NOMO-1 (cell line): ENCODE measurements around the gene GAB1.
A peak's percentile ranks its signal among the peaks of the same experiment; 100 is the strongest.

Experiments used
- DNase-seq, 2 experiments: peaks; one replicate each; lab custom pipeline; 2025; ENCODE audit not compliant: unreplicated experiment in 2 of 2; lab: John Stamatoyannopoulos, UW

The GAB1 gene

DNA sequence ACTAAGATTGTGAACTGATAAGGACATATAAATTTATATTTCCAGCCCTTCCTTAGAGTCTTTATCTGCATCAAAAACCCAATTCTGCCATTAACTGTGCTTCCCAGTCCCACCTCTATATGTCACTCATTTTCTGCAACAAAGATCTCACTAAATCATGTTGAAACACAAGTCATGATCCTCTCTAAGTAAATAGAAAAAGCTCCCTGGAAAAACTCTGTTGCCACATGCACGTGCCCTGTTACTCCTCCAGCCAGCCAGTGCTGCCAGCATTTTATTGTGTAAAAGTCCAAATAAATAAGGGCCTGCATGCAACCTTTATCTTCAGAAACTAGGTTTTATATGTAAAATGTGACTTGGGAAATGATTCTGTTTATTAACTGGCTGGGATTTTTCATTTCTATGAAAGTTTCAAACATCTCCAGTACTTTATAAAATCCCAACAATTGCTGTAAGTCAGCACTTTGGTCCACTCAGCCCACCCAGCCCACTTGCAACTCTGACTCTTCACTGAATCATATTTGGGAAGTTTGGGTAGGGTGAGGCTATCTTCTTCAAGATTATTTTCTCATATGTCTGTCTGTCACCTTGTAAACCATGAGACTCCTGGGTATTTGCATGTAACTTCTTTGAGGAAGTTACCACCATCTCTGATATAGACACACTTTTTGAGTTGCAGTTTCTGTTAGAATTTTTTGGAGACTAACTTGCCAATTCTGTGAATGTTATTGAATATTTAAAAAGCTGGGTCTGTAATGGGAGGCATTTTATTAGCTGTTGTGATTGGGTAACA, 136.9 kb downstream of the GAB1 start:
- DNase-seq: no peak

DNA sequence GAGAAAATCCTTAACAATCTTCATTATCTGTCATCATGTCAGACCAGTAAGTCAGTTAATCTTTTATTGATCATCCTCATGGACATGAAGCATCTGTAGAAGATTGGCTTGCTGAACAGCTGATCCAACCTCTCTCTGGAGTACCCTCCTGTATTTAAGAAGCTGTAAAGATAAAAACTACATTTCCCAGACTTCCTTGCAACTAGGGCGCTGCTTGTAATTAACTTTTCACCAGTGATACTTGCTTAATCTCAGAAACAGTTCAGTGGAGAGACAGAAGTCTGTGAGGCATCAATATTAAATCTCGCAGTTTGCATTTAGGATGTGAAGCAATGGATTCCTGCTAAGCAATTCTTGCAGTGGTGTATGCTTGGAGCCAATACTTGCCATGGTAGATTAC, 140.8 kb downstream of the GAB1 start:
- no peak for DNase-seq

DNA sequence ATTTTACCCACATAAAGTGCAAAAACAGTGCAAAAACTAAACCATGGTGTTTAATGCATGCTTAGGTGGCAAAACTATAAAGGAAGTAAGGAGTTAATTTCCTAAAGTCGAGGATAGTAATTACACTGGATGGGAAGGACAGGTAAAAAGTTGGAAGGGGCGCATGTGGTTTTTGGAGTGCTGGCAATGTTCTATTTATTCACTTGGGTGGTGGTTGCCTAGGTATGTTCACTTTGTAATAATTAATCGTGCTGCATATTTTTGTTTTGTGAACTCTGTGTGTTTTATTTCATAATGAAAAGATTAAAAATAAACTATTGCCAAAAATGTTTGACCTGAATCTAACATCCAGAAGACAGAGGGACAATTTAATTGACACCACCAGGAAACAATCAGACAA, 144.7 kb downstream of the GAB1 start:
- DNase-seq: no peak

DNA sequence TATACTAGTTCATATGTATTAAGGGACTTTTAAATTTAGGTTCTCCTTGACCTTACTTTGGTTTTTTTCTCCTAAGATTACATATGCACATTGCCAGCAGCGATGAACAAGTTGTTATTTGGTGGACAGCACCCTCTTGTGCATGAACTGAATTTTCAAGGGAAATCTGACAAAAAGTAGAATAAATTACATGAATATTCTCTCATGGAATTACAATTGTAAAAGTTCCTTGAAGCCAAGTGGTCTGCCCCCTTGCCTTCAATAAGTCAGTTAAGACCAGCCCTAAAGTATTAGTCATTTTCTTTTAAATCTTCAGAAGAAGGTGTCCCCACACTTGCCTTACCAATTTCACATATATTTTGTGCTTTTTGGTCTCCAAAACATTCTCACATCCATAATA, 146.2 kb downstream of the GAB1 start:
- peak in 1 of 2 experiments; percentile 55 for DNase-seq

DNA sequence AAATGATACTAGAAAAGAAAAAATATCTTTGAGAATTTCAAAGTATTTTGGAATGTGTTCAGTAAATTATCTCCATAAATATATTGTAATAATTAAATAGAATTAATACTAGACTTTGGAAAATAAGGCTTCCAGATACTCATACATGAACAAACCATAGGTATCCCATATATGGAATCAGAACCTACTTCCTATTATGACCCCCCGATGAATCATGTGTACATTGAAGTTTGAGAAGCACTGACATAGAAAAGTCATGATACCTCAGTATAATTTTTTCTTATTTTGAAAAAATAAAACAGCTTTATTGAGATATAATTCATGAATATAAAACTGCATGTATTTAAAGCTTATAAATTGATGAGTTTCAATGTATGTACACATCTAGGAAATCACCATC, 149.6 kb downstream of the GAB1 start:
- DNase-seq: no peak

DNA sequence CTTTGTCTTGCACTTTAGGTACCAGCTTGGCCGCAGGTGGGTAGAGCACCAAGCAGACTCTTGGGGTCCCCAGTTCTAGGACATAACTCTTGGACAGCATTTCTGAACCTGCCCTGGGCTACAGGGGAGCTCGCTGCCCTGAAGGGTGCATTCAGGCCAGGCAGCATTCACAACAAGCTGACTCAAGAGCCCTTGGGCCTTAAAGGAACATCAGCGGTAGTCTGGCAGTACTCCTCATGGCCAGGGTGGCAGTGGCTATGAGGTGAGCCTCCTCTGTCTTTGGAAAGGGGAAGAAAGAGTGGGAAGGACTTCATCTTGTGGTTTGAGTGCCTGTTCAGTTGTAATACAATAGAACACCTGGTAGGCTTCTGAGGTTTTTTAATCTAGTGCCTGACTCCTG, 152.0 kb downstream of the GAB1 start:
- DNase-seq: no peak

DNA sequence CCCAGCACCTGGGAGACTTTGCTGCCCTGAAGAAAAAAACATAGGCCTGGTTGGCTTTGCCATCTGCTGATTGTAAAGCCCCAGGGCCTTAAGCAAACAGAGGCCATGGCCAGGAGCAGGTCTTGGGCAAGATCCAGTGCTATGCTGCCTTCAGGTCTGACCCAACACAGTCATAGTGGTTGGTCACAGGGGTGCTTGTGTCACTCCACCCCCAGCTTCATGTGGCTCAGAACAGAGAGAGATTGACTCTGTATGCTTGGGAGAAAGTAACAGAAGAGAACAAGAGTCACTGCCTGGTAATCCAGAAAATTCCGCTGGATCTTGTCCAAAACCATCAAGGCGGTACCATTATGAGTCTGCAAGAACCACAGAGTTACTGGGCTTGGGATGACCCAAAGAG, 152.4 kb downstream of the GAB1 start:
- no peak for DNase-seq

DNA sequence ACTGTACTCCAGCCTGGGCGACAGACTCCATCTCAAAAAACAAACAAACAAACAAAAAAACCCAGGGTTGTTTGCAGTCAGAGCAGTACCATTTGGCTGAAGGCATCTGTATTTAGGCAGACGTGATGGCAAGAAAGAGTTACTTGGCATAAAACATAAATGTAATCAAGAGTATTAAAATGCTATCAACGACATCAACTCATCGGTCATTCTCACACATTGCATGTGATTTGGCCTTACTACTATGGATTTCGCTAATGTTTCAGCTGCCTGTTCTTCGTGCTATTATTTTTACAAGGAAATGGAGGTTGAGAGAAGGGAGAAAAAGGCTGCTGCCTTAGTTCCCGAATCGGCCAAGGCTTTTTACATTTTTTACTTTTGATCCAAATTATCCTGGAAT, 161.3 kb downstream of the GAB1 start:
- DNase-seq: no peak

DNA sequence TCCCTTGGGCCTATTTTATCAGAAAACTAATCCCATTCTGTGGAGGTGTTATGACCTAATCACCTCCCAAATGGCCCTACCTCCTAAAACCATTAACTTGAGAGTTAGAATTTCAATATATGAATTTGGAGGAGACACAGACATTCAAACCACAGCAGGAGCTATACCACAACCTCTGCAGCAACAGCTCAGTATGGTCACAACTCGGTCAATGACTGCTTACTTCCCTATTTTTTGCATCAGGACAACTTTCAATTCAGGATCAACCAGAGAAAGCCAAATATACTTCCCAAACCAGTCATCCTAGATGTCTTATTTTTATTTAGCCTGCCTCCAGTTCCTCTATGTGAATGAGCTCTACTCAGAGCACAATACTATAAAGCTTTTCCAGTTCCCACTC, 165.6 kb downstream of the GAB1 start:
- peak in 1 of 2 experiments; percentile 49 for DNase-seq

DNA sequence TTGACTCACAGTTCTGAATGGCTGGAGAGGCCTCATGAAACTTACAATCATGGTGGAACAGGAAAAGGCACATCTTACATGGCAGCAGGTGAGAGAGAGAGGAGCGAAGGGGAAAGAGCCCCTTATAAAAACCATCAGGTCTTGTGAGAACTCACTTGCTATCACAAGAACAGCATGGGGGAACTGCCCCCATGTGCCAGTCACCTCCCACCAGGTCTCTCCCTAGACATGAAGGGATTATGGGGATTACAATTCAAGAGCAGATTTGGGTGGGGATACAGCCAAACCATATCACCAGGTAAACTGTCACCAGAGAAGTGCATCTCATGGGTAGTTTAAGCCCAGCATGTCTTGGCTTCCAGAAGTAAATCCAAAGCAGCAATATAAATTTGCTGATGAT, 169.4 kb downstream of the GAB1 start:
- no peak for DNase-seq

DNA sequence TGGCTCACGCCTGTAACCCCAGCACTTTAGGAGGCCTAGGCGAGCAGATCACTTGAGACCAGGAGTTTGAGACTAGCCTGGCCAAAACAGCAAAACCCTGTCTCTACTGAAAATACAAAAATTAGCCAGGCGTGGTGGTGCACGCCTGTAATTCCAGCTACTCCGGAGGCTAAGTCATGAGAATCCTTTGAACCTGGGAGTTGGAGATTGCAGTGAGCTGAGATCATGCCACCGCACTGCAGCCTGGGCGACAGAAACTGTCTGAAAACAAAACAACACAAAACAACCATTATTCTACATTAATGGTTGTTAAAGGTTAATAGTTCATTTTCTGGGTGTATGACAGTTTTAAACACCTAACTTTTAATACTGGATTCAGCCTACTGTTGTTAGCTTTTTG, 175.2 kb downstream of the GAB1 start:
- DNase-seq: no peak

DNA sequence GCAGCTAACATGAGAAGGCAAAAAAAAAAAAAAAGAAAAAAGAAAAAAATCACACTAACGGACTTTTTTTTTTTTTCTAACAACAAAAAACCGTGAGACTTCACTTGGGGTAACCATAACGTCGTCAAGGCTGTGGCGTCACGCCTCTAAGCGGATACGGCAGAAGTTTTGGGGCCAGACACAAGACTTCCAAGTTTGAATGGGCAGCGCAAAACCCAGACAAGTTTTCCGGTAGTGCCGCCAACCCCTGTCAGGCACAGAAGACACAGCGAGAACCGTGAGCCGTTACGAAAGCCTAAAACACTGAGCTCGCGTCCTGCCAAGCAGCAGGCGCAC, 176.3 kb downstream of the GAB1 start:
- DNase-seq: no peak

DNA sequence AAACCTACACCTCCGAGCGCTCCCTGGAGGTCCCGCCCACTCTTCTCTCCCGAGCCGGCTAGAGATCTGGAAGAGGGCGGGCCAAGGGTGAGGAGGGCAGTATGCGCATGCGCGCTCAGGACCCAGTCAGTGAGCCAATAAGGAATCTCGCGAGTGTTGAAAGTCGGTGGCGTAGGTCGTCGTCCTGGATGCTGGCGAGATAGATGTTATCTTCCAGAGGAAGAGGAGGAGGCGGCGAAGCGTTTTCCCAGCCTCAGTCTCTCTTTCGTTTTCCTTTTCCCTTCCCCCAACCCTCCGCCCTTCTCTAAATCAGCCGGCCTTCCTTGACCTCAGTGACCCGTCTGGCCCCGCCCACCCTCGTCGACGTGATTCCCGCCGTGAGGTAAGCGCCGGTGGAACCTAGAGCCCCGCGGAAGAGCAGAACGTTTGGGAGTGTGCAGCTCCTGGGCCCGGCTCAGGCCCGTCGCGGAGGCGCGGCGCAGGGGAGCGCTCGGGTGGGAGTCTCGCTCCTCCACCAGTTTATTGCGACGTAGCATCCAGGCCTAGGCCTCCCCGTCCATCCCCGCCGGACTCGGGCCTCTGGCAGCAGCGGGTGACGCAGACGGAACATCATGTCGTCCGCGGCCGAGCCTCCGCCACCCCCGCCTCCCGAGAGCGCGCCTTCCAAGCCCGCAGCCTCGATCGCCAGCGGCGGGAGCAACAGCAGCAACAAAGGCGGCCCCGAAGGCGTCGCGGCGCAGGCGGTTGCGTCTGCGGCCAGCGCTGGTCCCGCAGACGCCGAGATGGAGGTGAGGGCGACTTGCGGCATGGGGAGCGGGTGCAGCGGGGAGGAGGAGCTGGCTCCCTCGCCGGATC, 176.9 kb downstream of the GAB1 start, which contains the start of gene SMARCA5:
Gene SMARCA5 (plus strand): TSS at position 389 of the 855 bp plus-strand sequence. CDS start 223 bp downstream, at position 612.
- peak; percentile 97 to 99 for DNase-seq

DNA sequence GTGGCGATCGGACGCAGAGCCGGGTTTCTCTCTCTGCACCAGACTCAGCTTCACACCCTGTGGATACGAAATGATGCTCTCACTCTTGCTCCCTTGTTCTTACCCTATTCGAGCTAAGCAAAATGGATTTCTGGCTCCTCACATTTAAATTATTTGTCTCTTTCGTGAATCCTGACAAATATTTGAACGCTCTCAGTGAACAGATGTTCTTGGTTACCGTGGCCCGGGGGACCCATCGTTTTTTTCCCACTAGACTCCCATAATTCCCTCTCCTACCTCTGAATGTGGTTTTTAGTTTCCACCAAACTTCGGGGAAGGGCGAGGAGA, 177.5 kb downstream of the GAB1 start:
- DNase-seq: no peak

DNA sequence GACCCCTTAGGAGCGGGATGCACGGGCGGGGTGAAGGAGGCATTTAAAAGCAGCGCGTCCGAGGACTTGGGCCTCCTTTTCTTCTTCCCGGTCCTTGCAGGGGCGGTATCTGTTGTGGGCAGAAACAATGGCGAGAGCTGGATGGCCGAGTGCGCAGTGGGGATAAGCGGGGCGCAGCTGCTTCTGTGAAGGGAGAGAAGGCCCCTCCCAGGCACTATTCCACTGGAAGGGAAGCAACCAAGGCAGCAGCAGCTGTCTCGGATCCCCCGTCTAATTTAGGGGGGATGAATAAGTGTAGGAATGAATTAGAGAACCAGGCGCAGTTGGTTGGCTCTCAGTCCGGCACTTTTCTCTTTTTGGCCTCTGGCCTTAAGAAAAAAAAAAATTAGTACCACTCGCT, 177.8 kb downstream of the GAB1 start:
- DNase-seq: peak; percentile 1 to 29

DNA sequence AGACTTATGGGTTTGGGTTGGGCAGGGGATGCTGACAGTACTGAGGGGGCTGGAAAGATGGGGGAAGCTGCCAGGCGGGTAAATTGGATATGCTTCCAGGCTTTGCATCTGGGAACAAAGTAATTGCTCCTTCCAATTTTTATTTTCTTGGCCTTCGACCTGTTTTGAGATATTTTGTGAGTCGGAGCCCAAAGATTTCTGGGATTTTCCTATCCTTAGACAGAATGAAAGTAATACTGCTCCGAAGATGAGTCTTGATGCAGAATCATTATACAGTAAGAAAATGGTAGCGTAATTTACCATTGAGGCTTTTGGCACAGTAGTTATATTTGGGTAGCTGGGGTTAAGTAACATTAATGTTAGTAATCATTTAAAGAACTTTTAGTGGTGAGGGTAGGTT, 178.2 kb downstream of the GAB1 start:
- no peak for DNase-seq

DNA sequence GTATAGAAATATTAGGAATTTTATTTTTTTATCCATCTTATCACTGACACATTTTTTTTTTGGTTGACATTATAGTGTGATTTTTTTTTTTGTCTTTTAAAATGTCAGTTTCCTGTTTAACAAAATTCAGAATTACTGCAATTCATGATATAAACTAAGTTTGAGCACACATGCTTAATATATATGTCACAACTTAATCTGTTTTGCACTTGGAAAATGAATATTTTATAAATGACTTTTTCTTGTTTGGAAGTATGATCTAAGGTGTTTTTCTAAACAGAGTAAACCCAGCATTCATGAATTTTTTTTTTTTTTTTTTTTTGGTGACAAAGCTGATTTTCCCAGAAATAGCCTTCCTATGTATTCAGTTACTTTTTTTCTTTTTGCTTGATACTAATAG, 179.2 kb downstream of the GAB1 start:
- no peak for DNase-seq

DNA sequence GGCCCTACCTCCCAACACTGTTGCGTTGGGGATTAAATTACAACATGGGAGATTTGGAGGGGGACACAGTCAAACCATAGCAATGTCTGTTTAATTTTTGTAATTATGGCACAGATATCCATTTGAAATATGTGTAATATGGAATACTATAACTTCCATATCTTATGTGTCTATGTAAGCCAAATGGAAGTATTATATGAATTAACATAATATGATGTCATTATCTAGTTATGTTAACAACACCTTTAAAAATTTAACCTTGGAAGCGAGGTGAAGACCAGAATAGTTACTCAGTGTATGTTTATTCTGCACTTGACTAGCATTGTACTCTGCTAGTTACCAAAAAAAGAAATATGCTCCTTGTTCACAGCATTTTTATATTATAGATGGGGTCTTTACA, 181.1 kb downstream of the GAB1 start:
- DNase-seq: no peak
